K562 (cell line): Measurements from ENCODE around the gene ZSWIM4. TPM values are rescaled to one million over a fixed set of nuclear protein-coding genes. Genes with fewer than 3 reads are reported as not detected.

Experiments used
- BRD9 ChIP-seq: fragments of 450-650 bp; IDR thresholded peaks from 2 replicates; pipeline ENCODE4 v1.6.1; 2018; ENCODE audit warnings: low read depth; ENCODE audit not compliant: partially characterized antibody
- CBFB ChIP-seq: sonication (generic); formaldehyde crosslinking; IDR thresholded peaks from 2 replicates; pipeline ENCODE4 v1.4.0; 2020; ENCODE audit warnings: mild to moderate bottlenecking, missing genetic modification reagents
- CBX1 ChIP-seq: sonication (generic); IDR thresholded peaks from 2 replicates; pipeline ENCODE4 v1.6.1; 2016; ENCODE audit warnings: antibody characterized with exemption, low read depth, mild to moderate bottlenecking
- CBX8 ChIP-seq: fragments of 200-600 bp; sonication (generic); IDR thresholded peaks from 2 replicates; pipeline ENCODE4 v1.6.1; 2012; ENCODE audit warnings: borderline replicate concordance, mixed run types, low read depth, mild to moderate bottlenecking, moderate library complexity, mixed read lengths, low read length, control low read depth, inconsistent platforms; ENCODE audit not compliant: poor library complexity, severe bottlenecking; ENCODE audit errors: extremely low read depth
- CGGBP1 ChIP-seq: fragments of 250-450 bp; sonication (Bioruptor Pico); IDR thresholded peaks from 2 replicates; pipeline ENCODE4 v1.9.0; 2021; ENCODE audit warnings: mild to moderate bottlenecking
- CHCHD3 ChIP-seq: fragments of 250-450 bp; sonication (Bioruptor Pico); IDR thresholded peaks from 2 replicates; pipeline ENCODE4 v2.1.2; 2022; ENCODE audit warnings: mild to moderate bottlenecking
- CREM ChIP-seq: IDR thresholded peaks from 2 replicates; pipeline ENCODE4 v1.6.1; 2014; ENCODE audit warnings: antibody characterized with exemption, low read depth
- DPF2 ChIP-seq: fragments of 450-650 bp; IDR thresholded peaks from 2 replicates; pipeline ENCODE4 v1.6.1; 2016
- EP300 ChIP-seq: IDR thresholded peaks from 2 replicates; pipeline ENCODE4 v1.6.1; 2012; ENCODE audit warnings: low read length, improper control_type of control experiment
- GATA2 ChIP-seq: sonication (generic); formaldehyde crosslinking; IDR thresholded peaks from 2 replicates; pipeline ENCODE4 v1.4.0; 2020; ENCODE audit warnings: mild to moderate bottlenecking, missing genetic modification reagents
- GTF2B ChIP-seq: IDR thresholded peaks from 2 replicates; pipeline ENCODE4 v1.6.1; 2011; ENCODE audit not compliant: insufficient read length; ENCODE audit errors: extremely low read depth
- HDAC6 ChIP-seq: IDR thresholded peaks from 2 replicates; pipeline ENCODE4 v1.6.1; 2012; ENCODE audit warnings: low read depth, mild to moderate bottlenecking, control low read depth, inconsistent platforms, low read length, moderate library complexity
- HNRNPK ChIP-seq: fragments of 200-400 bp; formaldehyde crosslinking; IDR thresholded peaks from one replicate; pipeline ENCODE4 v1.6.1; 2018; ENCODE audit warnings: mild to moderate bottlenecking, low read depth, low read length; ENCODE audit not compliant: poor library complexity, severe bottlenecking
- MAFG ChIP-seq: fragments of 450-650 bp; conservative IDR thresholded peaks from 2 replicates; pipeline ENCODE4 v1.6.1; 2016; ENCODE audit warnings: missing genetic modification characterization, missing compliant biosample characterization
- MYNN ChIP-seq, 2 experiments: sonication (generic); formaldehyde crosslinking in 1 of 2; IDR thresholded peaks; 2 replicates each; pipeline versions ENCODE4 v1.5.0 to v1.6.1; 2016 to 2020; ENCODE audit warnings: antibody characterized with exemption in 1 of 2, missing genetic modification reagents in 1 of 2
- PCBP1 ChIP-seq: fragments of 200-400 bp; formaldehyde crosslinking; IDR thresholded peaks from 2 replicates; pipeline ENCODE4 v1.6.1; 2018; ENCODE audit warnings: mild to moderate bottlenecking, low read depth, low read length; ENCODE audit not compliant: poor library complexity, severe bottlenecking
- RBM39 ChIP-seq: fragments of 200-400 bp; formaldehyde crosslinking; optimal IDR thresholded peaks from 2 replicates; pipeline ENCODE3; 2018; ENCODE audit warnings: low read depth, low read length
- RCOR1 ChIP-seq, 2 experiments: IDR thresholded peaks; 2 replicates each; pipeline ENCODE4 v1.6.1; 2012; ENCODE audit warnings: low read depth in 2 of 2, low read length in 2 of 2, borderline replicate concordance in 1 of 2, improper control_type of control experiment in 1 of 2
- SAP30 ChIP-seq: fragments of 200-600 bp; sonication (generic); IDR thresholded peaks from 2 replicates; pipeline ENCODE4 v1.6.1; 2012; ENCODE audit warnings: borderline replicate concordance, low read depth, mild to moderate bottlenecking, moderate library complexity, low read length, control low read depth, inconsistent platforms; ENCODE audit not compliant: insufficient read depth, poor library complexity, severe bottlenecking
- SLC30A9 ChIP-seq: fragments of 250-450 bp; sonication (Bioruptor Pico); IDR thresholded peaks from 2 replicates; pipeline ENCODE4 v1.8.0; 2022; ENCODE audit warnings: mild to moderate bottlenecking, moderate library complexity
- SMAD1 ChIP-seq: fragments of 150-350 bp; IDR thresholded peaks from 2 replicates; pipeline ENCODE4 v1.6.1; 2014; ENCODE audit warnings: low read length, low read depth; ENCODE audit not compliant: partially characterized antibody
- TFAM ChIP-seq: fragments of 250-450 bp; sonication (Bioruptor Pico); conservative IDR thresholded peaks from 2 replicates; pipeline ENCODE4 v1.5.0; 2021; ENCODE audit warnings: mild to moderate bottlenecking, moderate library complexity
- USF2 ChIP-seq: sonication (generic); formaldehyde crosslinking; IDR thresholded peaks from 2 replicates; pipeline ENCODE4 v1.5.0; 2020; ENCODE audit warnings: missing genetic modification reagents
- YY1 ChIP-seq, 3 experiments: IDR thresholded peaks; 2 replicates each; pipeline ENCODE4 v1.6.1; 2011; ENCODE audit warnings: low read length in 2 of 3, mild to moderate bottlenecking in 2 of 3, moderate library complexity in 2 of 3, borderline replicate concordance in 1 of 3, control low read depth in 1 of 3, low read depth in 1 of 3; ENCODE audit not compliant: insufficient read depth in 3 of 3, insufficient replicate concordance in 2 of 3, control insufficient read depth in 1 of 3, insufficient read length in 1 of 3; ENCODE audit errors: extremely low read depth in 1 of 3
- ZNF586 ChIP-seq: fragments of 450-650 bp; formaldehyde crosslinking; conservative IDR thresholded peaks from 2 replicates; pipeline ENCODE4 v1.4.0; 2020; ENCODE audit warnings: mild to moderate bottlenecking, moderate library complexity
- ZNF589 ChIP-seq: fragments of 200-800 bp; sonication (Bioruptor generic); IDR thresholded peaks from 2 replicates; pipeline ENCODE4 v1.6.1; 2016; ENCODE audit warnings: low read depth, missing genetic modification characterization, missing compliant biosample characterization
- ZNF699 ChIP-seq: fragments of 250-450 bp; sonication (Bioruptor Pico); IDR thresholded peaks from 2 replicates; pipeline ENCODE4 v1.8.0; 2021; ENCODE audit warnings: mild to moderate bottlenecking, moderate library complexity; ENCODE audit not compliant: insufficient replicate concordance
- polyA plus RNA-seq, 8 experiments: library from polyadenylated mRNA; depleted of rRNA in 4 of 8; stranded (reverse) in 5 of 8; unstranded in 3 of 8; fragments of >200 nt; fragmentation: Nextera tagmentation in 2 of 8; fragmentation: Illumina TruSeq in 1 of 8; extraction: Ambion mirVana in 2 of 8; extraction: Trizol in 1 of 8; gene quantifications; 2 replicates each; pipeline versions ENCODE4 v1.2.1 to v1.2.3, GENCODE V29; 2011 to 2014; ENCODE audit warnings: inconsistent platforms in 1 of 8, missing spikeins in 1 of 8
- total RNA-seq, 7 experiments: library from RNA; depleted of rRNA in 6 of 7; stranded (reverse); fragments of >200 nt in 6 of 7; fragmentation: Illumina TruSeq in 2 of 7; extraction: Trizol in 2 of 7; gene quantifications; 2 replicates each; pipeline versions ENCODE4 v1.2.1 to v1.2.3, GENCODE V29; 2011 to 2021; ENCODE audit warnings: low replicate concordance in 1 of 7

Gene ZSWIM4
- total and polyA plus RNA-seq, 9 of the 15 experiments (the other 6 are each of a cell fraction or from before 2014, with no cell fraction given), result 0.25 to 3.7 (median 0.79) TPM; not detected in 2

GRCh38 chr19:13795595-13796300 is 505 bp downstream of the ZSWIM4 start (continued):
- TF ChIP-seq USF2 (CRISPR knock-in tag), result no peak
- TF ChIP-seq CHCHD3 (CRISPR knock-in tag), result no peak
- TF ChIP-seq MAFG (tag), result no peak
- TF ChIP-seq GATA2 (CRISPR knock-in tag), result no peak
- TF ChIP-seq DPF2, result no peak
- TF ChIP-seq RCOR1 (IDR thresholded peaks at IDR 0.05; ENCODE audit: borderline replicate concordance in 1 of 2, low read depth in 2 of 2, low read length in 2 of 2), result no peak
- no peak for TF ChIP-seq ZNF586 (CRISPR knock-in tag)
- no peak for TF ChIP-seq SLC30A9 (CRISPR knock-in tag)
- no peak for TF ChIP-seq CBFB
- TF ChIP-seq EP300, result no peak
- TF ChIP-seq HNRNPK, result no peak
- TF ChIP-seq YY1 (IDR thresholded peaks at IDR 0.05; ENCODE audit: borderline replicate concordance in 1 of 3, control insufficient read depth in 1 of 3, extremely low read depth in 1 of 3, insufficient read depth in 3 of 3, insufficient read length in 1 of 3, insufficient replicate concordance in 2 of 3, low read depth in 1 of 3, low read length in 2 of 3), result peak in 1 of 3 experiments; percentile 6
- TF ChIP-seq MYNN (IDR thresholded peaks at IDR 0.05), result no peak
- TF ChIP-seq MYNN (CRISPR knock-in tag; IDR thresholded peaks at IDR 0.05), result no peak
- TF ChIP-seq SAP30, result no peak
- no peak for TF ChIP-seq GTF2B
- TF ChIP-seq BRD9, result no peak
- TF ChIP-seq CBX8, result no peak
- TF ChIP-seq CBX1, result no peak
- TF ChIP-seq SMAD1, result no peak
- TF ChIP-seq ZNF589 (CRISPR knock-in tag), result no peak
- TF ChIP-seq HDAC6, result no peak
- no peak for TF ChIP-seq TFAM (CRISPR knock-in tag)
- no peak for TF ChIP-seq CGGBP1 (CRISPR knock-in tag)
- TF ChIP-seq RBM39, result no peak
- TF ChIP-seq CREM, result no peak
- TF ChIP-seq PCBP1, result peak; percentile 16
- no peak for TF ChIP-seq ZNF699 (CRISPR knock-in tag)
